ENCODE results near the gene LRRC46. TPM values are rescaled to one million over a fixed set of nuclear protein-coding genes. Genes with fewer than 3 reads are reported as not detected.
A peak's percentile ranks its signal among the peaks of the same experiment; 100 is the strongest.

Gene LRRC46
- total RNA-seq, 1 experiment from 2014 or later = 0.31 TPM

- no peak overlapping the region for H4K91ac ChIP-seq (ENCODE audit: insufficient read length, low read depth, low read length)
- H3K4me2 ChIP-seq (ENCODE audit: insufficient read depth, insufficient read length, low read length) = no peak overlapping the region
- H3K79me2 ChIP-seq (ENCODE audit: insufficient read depth, low read length) = no peaks in the 10 kb centered on the region
- no peak overlapping the region for H3K4me3 Mint-ChIP-seq
- no peaks in the 10 kb centered on the region for H3K23me2 ChIP-seq (ENCODE audit: insufficient read length, low read depth, low read length, poor library complexity, severe bottlenecking)
- H3K27ac Mint-ChIP-seq = peak overlapping the region in 2 of 3 experiments; percentile 23; a peak in 1 of 7 replicates
- H3T11ph ChIP-seq (ENCODE audit: low read length) = no peak overlapping the region
- H2BK120ac ChIP-seq (ENCODE audit: low read depth, low read length, poor library complexity, severe bottlenecking) = no peak overlapping the region
- no peaks in the 10 kb centered on the region for H3K9me3 ChIP-seq (ENCODE audit: control insufficient read depth, low read depth, low read length)
- H3K56ac ChIP-seq (ENCODE audit: insufficient read length, low read depth, low read length) = no peak overlapping the region
- WGBS (ENCODE audit: extremely low coverage, insufficient read length, low lambda C conversion rate) = no CpG with 5 or more reads among the region's 16 CpGs
- no peak overlapping the region for H3K9ac ChIP-seq (ENCODE audit: extremely low read depth, insufficient read length, low read length)
- no peak overlapping the region for H3K14ac ChIP-seq (ENCODE audit: insufficient read depth, low read length)
- peak; percentile 17 for DNase-seq
- H3K4me1 Mint-ChIP-seq = peaks cover 6 to 7% of the 10 kb centered on the region in 2 experiments; a peak in 3 of 4 replicates
- no peak overlapping the region for H4K8ac ChIP-seq (replicated peaks; ENCODE audit: insufficient read length, low read depth, low read length)
- H3K9me3 Mint-ChIP-seq = no peaks in the 10 kb centered on the region
- TF ChIP-seq CTCF (conservative IDR thresholded peaks at IDR 0.05) = no peak
- H3K27ac ChIP-seq (ENCODE audit: insufficient read length, low read depth, low read length) = no peak overlapping the region
- no peak overlapping the region for H2BK12ac ChIP-seq (ENCODE audit: insufficient read length, low read depth, low read length)
- no peak overlapping the region for H2AK5ac ChIP-seq (ENCODE audit: insufficient read length, low read length)
- H3K4me1 ChIP-seq (ENCODE audit: insufficient read depth, low read length) = no peaks in the 10 kb centered on the region
- no peak overlapping the region for H3K18ac ChIP-seq (ENCODE audit: insufficient read length, low read depth, low read length)
- H2BK15ac ChIP-seq (ENCODE audit: low read depth, low read length) = no peak overlapping the region
- H3K4ac ChIP-seq (ENCODE audit: low read depth, low read length) = no peak overlapping the region
- peaks cover 0 to 17% (median 4%) of the 10 kb centered on the region in 3 experiments; a peak in 5 of 7 replicates for H3K36me3 Mint-ChIP-seq (ENCODE audit: insufficient read depth in 1 of 3, low read depth in 3 of 3)
- no peak overlapping the region for H2BK20ac ChIP-seq (ENCODE audit: low read depth, low read length, poor library complexity, severe bottlenecking)
- H3K27me3 Mint-ChIP-seq (ENCODE audit: low read depth) = peaks cover 4% of the 10 kb centered on the region
- H2BK5ac ChIP-seq (ENCODE audit: insufficient read length, low read length) = no peak overlapping the region
- no peak overlapping the region for H4K5ac ChIP-seq (ENCODE audit: insufficient read length, low read depth, low read length)
- H3K79me1 ChIP-seq (ENCODE audit: insufficient read depth, low read depth, low read length, poor library complexity, severe bottlenecking) = no peaks in the 10 kb centered on the region
- H2AFZ ChIP-seq (ENCODE audit: low read length) = no peak overlapping the region
- H3K27me3 ChIP-seq (ENCODE audit: insufficient read depth, low read length) = no peaks in the 10 kb centered on the region; the same call in 1 of the 2 replicates
- no peaks in the 10 kb centered on the region for H4K20me1 ChIP-seq (ENCODE audit: control insufficient read depth, insufficient read depth, insufficient read length)
- no peak overlapping the region for H3K23ac ChIP-seq (ENCODE audit: insufficient read length, low read depth, low read length)
Measured at GRCh38 chr17:47806026-47806912, 25.2 kb upstream of the LRRC46 start.

Measured in H9 (cell line).